Panc1 (cell line): Measurements from ENCODE around the gene PPOX. TPM values are rescaled to one million over a fixed set of nuclear protein-coding genes. Genes with fewer than 3 reads are reported as not detected.

Experiments
- ATAC-seq: fragments of 200-7000 bp; cut with Tn5 transposase; 2 replicates; pipeline ENCODE4 v1.9.1; 2020; ENCODE audit warnings: mild to moderate bottlenecking, moderate library complexity
- BruUV-seq: library from RNA; stranded (reverse); fragments of 400-500 nt; replicated peaks from 2 replicates; lab custom pipeline; 2021; lab: Mats Ljungman, UMichigan
- CTCF ChIA-PET: fragments of 300-600 bp; sonication (Branson Sonifier 250); formaldehyde crosslinking; loops from one replicate; lab custom pipeline; 2022; ENCODE audit warnings: antibody characterized with exemption; lab: Charles Lee
- POLR2A ChIA-PET: fragments of 300-600 bp; sonication (Branson Sonifier 250); formaldehyde crosslinking; loops from one replicate; lab custom pipeline; 2022; ENCODE audit warnings: antibody characterized with exemption; lab: Charles Lee
- DNase-seq: peaks from one replicate; pipeline ENCODE4 v3.0.0-alpha.2; 2010; ENCODE audit warnings: low read depth, low spot score
- H3K27ac ChIP-seq: 2 replicates; pipeline ENCODE4 v1.5.1; 2011; ENCODE audit warnings: mild to moderate bottlenecking, low read length, inconsistent platforms
- H3K27me3 ChIP-seq: fragments of 200-500 bp; sonication (Bioruptor generic); 2 replicates; pipeline ENCODE4 v1.6.0; 2014; ENCODE audit warnings: low read length, inconsistent platforms; ENCODE audit not compliant: control insufficient read depth, insufficient read depth
- H3K36me3 ChIP-seq: fragments of 200-500 bp; sonication (Bioruptor generic); 2 replicates; pipeline ENCODE4 v1.5.1; 2014; ENCODE audit warnings: inconsistent platforms, mild to moderate bottlenecking, low read length, moderate library complexity; ENCODE audit not compliant: control insufficient read depth, insufficient read depth
- H3K4me1 ChIP-seq: 2 replicates; pipeline ENCODE4 v1.5.1; 2011; ENCODE audit warnings: inconsistent platforms, mild to moderate bottlenecking, low read length, moderate library complexity; ENCODE audit not compliant: control insufficient read depth, insufficient read depth
- H3K4me3 ChIP-seq, 2 experiments: 2 replicates each; pipeline ENCODE4 v1.5.1; 2011 to 2012; ENCODE audit warnings: low read depth in 2 of 2, low read length in 2 of 2, mild to moderate bottlenecking in 2 of 2, inconsistent platforms in 1 of 2, moderate library complexity in 1 of 2
- H3K9me3 ChIP-seq: fragments of 200-500 bp; sonication (Bioruptor generic); 2 replicates; pipeline ENCODE4 v1.5.1; 2014; ENCODE audit warnings: low read depth, mild to moderate bottlenecking, inconsistent platforms, low read length, moderate library complexity; ENCODE audit not compliant: control insufficient read depth, insufficient read depth
- POLR2AphosphoS5 ChIP-seq: IDR thresholded peaks from 2 replicates; pipeline ENCODE4 v1.6.1; 2012; ENCODE audit warnings: mild to moderate bottlenecking, low read depth, low read length, moderate library complexity
- SIN3A ChIP-seq: IDR thresholded peaks from 2 replicates; pipeline ENCODE4 v1.6.1; 2012; ENCODE audit warnings: low read depth, mild to moderate bottlenecking, low read length, moderate library complexity, borderline replicate concordance; ENCODE audit not compliant: insufficient read depth
- TCF7L2 ChIP-seq: IDR thresholded peaks from 2 replicates; pipeline ENCODE4 v1.6.1; 2011; ENCODE audit warnings: mild to moderate bottlenecking, low read depth, low read length, inconsistent platforms
- in situ Hi-C: cut with HindIII; loops from 2 replicates; pipeline ENCODE4 v1.10.0; 2016; ENCODE audit warnings: low sequenced_read_pairs, low pct_unique_long_range_greater_than_20kb
- intact Hi-C: fragments of 100-400 bp; cut with micrococcal nuclease; formaldehyde crosslinking; loops from one replicate; pipeline ENCODE4 v1.10.0; 2022; ENCODE audit not compliant: unreplicated experiment
- total RNA-seq: library from RNA; stranded (reverse); gene quantifications from one replicate; pipeline ENCODE4 v1.2.1, GENCODE V29; 2021; ENCODE audit not compliant: unreplicated experiment
- TF ChIP-seq, protein P1 (sequence below): fragments of 450-650 bp; IDR thresholded peaks from 2 replicates; pipeline ENCODE4 v1.5.1; 2017; ENCODE audit warnings: mild to moderate bottlenecking
- TF ChIP-seq, protein P2 (sequence below), 2 experiments: IDR thresholded peaks; 2 replicates each; pipeline ENCODE4 v1.6.1; 2011 to 2012; ENCODE audit warnings: low read depth in 2 of 2, control low read depth in 1 of 2, low read length in 1 of 2, mild to moderate bottlenecking in 1 of 2, moderate library complexity in 1 of 2; ENCODE audit not compliant: insufficient read depth in 1 of 2

Gene PPOX
- total RNA-seq, 1 experiment from 2014 or later, result 20.6 TPM

DNA sequence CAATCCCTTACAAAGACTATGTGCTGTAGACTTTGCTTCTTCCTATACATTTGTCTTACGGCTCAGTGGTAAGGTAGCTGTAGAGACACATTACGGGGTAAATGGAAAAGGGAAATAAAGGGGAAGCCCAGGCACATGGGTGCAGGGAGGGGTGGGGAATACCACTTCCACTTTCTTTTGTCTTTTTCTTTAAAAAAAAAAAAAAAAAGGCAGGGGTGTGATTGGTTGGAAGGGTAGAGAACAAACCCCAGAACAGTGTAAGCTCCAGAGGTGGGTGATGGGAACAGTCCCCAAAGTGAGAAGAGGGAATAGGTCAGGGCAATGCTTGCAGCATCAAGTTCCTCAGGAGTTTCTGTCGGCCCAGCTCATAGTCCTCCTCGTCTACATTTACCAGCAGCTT, 44.4 kb upstream of the PPOX start:
- H3K27ac ChIP-seq, result no peak overlapping the region
- ATAC-seq (no peak), DNase-seq (no peak)
- H3K27me3 ChIP-seq, result no peaks in the 10 kb centered on the region
- in situ Hi-C loops, result no loop called here
- no peaks in the 10 kb centered on the region for H3K9me3 ChIP-seq
- peaks cover 19% of the 10 kb centered on the region for H3K36me3 ChIP-seq
- no TSS peak for BruUV-seq
- H3K4me3 ChIP-seq, result no peak overlapping the region
- peaks cover 18% of the 10 kb centered on the region for H3K4me1 ChIP-seq
- ChIA-PET CTCF (interaction anchor here (1.0 kb wide), 1 partner anchor 25 kb away, joined by 6 read pairs; no protein-coding TSS in a partner anchor), POLR2A (interaction anchor here (0.5 to 0.6 kb wide), 3 partner anchors 32 to 36 kb away, joined by 3 to 6 read pairs (median 3); partner anchors contain the start of gene UFC1)
- TF ChIP-seq, protein P1, sequence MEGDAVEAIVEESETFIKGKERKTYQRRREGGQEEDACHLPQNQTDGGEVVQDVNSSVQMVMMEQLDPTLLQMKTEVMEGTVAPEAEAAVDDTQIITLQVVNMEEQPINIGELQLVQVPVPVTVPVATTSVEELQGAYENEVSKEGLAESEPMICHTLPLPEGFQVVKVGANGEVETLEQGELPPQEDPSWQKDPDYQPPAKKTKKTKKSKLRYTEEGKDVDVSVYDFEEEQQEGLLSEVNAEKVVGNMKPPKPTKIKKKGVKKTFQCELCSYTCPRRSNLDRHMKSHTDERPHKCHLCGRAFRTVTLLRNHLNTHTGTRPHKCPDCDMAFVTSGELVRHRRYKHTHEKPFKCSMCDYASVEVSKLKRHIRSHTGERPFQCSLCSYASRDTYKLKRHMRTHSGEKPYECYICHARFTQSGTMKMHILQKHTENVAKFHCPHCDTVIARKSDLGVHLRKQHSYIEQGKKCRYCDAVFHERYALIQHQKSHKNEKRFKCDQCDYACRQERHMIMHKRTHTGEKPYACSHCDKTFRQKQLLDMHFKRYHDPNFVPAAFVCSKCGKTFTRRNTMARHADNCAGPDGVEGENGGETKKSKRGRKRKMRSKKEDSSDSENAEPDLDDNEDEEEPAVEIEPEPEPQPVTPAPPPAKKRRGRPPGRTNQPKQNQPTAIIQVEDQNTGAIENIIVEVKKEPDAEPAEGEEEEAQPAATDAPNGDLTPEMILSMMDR, result no peak
- TF ChIP-seq TCF7L2, result no peak
- intact Hi-C loops, result no loop called here

DNA sequence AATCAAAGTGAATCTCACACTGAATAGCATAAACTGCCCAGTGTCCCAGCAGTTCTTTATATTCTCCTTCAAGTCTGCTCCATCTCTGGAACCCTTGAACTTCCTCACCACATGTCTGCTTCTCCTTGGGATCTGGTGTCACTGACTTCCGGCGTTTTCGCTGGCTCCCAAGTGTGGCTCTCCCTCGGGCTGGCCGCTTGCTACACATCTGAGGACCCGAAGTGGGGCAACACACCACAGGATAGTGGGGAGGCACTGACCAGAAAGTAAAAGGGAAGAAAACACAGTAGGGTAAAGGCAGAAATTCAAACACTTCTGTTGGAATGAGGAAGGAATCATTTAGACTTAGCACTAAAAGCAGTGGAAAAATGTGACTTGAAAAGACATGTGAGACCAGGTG, 43.3 kb upstream of the PPOX start:
- POLR2A ChIA-PET, result no interaction called here
- H3K4me3 ChIP-seq, result no peak overlapping the region
- H3K36me3 ChIP-seq, result peaks cover 21% of the 10 kb centered on the region

DNA sequence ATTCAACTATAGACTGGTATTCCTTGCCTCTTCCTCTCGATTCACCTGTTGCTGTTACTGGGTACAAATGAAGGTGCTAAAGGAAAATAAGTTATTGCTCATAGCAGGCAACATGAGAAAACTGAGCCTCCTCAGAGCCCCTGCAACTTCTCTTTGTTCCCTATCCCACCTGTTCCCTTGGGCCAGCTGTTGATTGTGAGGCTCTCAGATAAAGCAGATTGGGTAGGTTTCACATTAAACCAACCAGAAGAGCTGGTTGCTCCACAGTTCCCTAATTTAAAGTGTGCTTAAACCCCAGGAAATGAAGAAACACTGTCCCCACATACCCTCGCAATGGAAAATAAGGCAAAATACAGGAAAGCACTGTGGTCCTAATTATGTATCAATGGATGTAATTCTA, 38.6 kb upstream of the PPOX start:
- no peak for ATAC-seq
- no peak overlapping the region for H3K4me3 ChIP-seq
- no peaks in the 10 kb centered on the region for H3K9me3 ChIP-seq
- peaks cover 14% of the 10 kb centered on the region for H3K4me1 ChIP-seq
- no peaks in the 10 kb centered on the region for H3K27me3 ChIP-seq
- intact Hi-C loops, result no loop called here
- peaks cover 19% of the 10 kb centered on the region for H3K36me3 ChIP-seq
- H3K27ac ChIP-seq, result no peak overlapping the region
- TF ChIP-seq SIN3A (no peak), TCF7L2 (no peak)
- no peak for DNase-seq
- POLR2A ChIA-PET, result no interaction called here
- in situ Hi-C loops, result no loop called here
- BruUV-seq, result no TSS peak
- CTCF ChIA-PET, result interaction anchor here (0.6 kb wide), 1 partner anchor 38 kb away, joined by 3 read pairs; the partner anchor contains the start of gene NECTIN4

More for the DNA sequence above, 43.3 kb upstream of the PPOX start:
- TF ChIP-seq TCF7L2, result no peak
- no peak for TF ChIP-seq SIN3A
- no peak for TF ChIP-seq POLR2AphosphoS5
- no peak for ATAC-seq
- no peak overlapping the region for H3K27ac ChIP-seq
- CTCF ChIA-PET, result no interaction called here
- no peaks in the 10 kb centered on the region for H3K9me3 ChIP-seq
- peaks cover 18% of the 10 kb centered on the region for H3K4me1 ChIP-seq
- no TSS peak for BruUV-seq
- in situ Hi-C loops (no loop called here), intact Hi-C loops (no loop called here)
- H3K27me3 ChIP-seq, result no peaks in the 10 kb centered on the region
- DNase-seq, result no peak

DNA sequence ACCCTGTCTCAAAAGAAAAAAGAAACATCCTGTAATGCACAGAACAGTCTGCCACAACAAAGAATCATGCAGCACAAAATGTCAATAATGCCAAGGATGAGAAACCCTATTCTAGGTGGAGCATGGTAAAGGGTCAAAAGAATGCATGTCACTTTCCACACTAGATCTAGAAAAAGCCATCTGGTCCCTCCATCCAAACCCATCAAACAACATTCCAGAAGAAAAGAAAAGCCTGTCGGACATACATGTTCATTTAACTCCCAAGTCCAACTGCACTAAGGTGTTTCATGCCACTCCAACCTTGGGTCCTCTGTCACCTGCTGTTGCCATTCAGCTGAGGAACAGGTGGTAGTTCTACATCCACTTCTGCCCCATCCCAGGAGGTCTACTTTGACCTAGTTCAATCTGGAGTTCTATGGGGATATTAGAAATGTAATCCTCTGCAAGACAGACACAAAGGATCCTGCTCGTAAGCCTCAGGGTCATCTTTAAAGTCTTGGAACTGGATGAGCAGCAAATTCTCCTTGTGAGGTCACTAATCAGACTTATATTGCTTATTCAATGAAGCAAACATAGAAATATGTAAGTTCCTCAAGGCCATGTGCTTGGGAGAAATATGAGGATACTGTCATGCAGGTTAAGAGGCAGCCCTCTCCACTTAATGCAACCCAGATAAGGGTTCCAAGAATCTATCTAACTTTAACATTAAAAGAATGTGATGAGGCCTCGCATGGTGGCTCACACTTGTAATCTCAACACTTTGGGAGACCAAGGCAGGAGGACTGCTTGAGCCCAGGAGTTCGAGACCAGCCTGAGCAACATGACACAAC, 37.4 kb upstream of the PPOX start:
- peaks cover 16% of the 10 kb centered on the region for H3K36me3 ChIP-seq
- POLR2A ChIA-PET, result no interaction called here
- H3K27ac ChIP-seq, result no peak overlapping the region
- in situ Hi-C loops, result no loop called here
- DNase-seq (no peak), ATAC-seq (no peak)
- TF ChIP-seq, protein P1, result no peak
- TF ChIP-seq POLR2AphosphoS5 (no peak), TCF7L2 (no peak), SIN3A (no peak)
- TF ChIP-seq, protein P2, sequence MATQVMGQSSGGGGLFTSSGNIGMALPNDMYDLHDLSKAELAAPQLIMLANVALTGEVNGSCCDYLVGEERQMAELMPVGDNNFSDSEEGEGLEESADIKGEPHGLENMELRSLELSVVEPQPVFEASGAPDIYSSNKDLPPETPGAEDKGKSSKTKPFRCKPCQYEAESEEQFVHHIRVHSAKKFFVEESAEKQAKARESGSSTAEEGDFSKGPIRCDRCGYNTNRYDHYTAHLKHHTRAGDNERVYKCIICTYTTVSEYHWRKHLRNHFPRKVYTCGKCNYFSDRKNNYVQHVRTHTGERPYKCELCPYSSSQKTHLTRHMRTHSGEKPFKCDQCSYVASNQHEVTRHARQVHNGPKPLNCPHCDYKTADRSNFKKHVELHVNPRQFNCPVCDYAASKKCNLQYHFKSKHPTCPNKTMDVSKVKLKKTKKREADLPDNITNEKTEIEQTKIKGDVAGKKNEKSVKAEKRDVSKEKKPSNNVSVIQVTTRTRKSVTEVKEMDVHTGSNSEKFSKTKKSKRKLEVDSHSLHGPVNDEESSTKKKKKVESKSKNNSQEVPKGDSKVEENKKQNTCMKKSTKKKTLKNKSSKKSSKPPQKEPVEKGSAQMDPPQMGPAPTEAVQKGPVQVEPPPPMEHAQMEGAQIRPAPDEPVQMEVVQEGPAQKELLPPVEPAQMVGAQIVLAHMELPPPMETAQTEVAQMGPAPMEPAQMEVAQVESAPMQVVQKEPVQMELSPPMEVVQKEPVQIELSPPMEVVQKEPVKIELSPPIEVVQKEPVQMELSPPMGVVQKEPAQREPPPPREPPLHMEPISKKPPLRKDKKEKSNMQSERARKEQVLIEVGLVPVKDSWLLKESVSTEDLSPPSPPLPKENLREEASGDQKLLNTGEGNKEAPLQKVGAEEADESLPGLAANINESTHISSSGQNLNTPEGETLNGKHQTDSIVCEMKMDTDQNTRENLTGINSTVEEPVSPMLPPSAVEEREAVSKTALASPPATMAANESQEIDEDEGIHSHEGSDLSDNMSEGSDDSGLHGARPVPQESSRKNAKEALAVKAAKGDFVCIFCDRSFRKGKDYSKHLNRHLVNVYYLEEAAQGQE (IDR thresholded peaks at IDR 0.05; ENCODE audit: insufficient read depth in 1 of 2, low read depth in 2 of 2, low read length in 1 of 2), result no peak
- intact Hi-C loops, result no loop called here
- BruUV-seq, result no TSS peak
- no peak overlapping the region for H3K4me3 ChIP-seq
- CTCF ChIA-PET, result interaction anchor here (0.6 to 0.7 kb wide), 2 partner anchors 21 to 108 kb away, joined by 4 to 7 read pairs; partner anchors contain the start of gene F11R
- H3K27me3 ChIP-seq, result no peaks in the 10 kb centered on the region
- H3K4me1 ChIP-seq, result peaks cover 14% of the 10 kb centered on the region
- no peaks in the 10 kb centered on the region for H3K9me3 ChIP-seq
